NCI-H345 treated with DMSO at 0.1 percent for 48 hours (cell line): ENCODE data around the gene LTO1.
A peak's percentile ranks its signal among the peaks of the same experiment; 100 is the strongest.

ENCODE experiments used
- DNase-seq: peaks from one replicate; lab custom pipeline; 2025; ENCODE audit not compliant: unreplicated experiment; lab: John Stamatoyannopoulos, UW

LTO1 gene, protein sequence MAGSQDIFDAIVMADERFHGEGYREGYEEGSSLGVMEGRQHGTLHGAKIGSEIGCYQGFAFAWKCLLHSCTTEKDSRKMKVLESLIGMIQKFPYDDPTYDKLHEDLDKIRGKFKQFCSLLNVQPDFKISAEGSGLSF

DNA sequence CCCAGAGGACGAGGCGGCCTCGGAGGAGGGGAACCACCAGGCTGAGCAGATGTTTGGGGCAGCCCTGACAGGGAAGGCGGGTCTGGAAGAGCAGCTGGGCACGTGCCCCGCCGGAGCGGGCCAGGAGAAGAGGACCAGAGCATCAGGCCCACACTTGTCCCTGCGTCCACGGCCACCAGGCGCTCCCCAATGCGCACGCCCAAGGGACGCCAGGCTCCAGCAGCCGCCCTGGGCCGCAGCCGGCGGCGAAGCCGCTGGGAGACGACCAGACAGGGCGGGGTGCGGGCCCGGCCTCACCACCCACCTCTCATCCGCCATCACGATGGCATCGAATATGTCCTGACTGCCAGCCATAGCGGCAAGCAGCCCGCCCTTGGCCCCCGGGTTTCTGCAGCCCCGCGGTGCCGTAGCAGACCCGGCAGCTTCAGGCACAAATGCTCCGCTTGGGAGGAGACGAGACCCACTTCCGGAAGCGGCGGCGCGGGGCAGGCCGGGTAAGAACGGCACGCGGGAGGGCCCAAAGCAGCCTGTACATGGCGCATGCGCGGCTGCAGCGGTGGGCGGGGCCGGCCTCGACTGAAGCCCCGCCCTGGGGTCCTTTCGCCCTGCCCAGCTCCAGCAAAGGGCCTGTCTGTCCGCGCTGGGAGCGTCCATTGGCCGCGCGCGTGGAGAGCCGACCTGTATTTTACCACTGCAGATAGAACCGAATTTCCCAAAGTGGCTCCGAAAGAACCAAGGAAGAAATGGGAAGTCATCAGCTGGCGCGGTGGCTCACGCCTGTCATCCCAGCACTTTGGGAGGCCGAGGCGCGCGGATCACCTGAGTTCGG lies at the start of gene LTO1:
Gene LTO1 (minus strand): TSS at position 468 of the 829 bp plus-strand sequence. CDS start 114 bp downstream, at position 354.
- peak; percentile 81 for DNase-seq

DNA sequence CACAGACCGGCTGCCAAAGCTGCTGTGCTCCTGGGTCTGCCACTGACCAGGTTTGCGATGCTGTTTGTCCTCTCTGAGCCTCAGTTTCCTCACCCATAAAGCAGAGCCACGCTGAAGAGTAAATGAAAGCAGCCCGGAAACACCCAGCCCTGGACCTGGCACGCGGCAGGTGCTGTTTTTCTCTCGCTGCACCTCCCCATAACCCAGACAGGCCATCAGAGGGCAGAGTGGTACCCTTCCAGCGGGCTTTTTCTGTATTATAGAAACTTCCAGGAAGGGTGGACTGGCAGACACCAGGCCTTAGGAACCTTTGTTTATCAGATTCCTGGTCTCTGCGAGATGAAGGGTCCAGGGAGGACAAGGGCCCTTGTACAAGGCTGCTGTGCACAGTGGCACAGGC lies 46.6 kb upstream of the LTO1 start:
- no peak for DNase-seq

DNA sequence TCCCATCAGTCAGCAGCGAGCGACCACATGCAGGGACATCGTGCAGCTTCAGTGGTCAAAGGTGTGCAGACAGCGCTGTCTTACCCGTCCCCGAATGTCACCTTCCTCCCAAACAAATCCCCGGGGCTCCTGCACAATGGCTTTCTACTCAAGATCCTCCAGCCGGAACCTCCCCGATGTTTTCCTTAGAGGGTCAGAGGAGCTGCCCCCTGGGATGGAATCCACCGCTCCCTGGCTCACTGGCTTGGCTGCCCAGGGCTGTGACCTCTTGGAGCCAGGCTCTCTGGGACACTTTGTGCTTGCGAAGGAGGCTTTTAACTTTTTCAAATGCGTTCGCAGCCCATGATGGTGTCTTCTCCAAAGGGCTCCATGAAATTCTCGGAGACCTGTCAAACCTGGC lies 46.0 kb upstream of the LTO1 start:
- DNase-seq = no peak

DNA sequence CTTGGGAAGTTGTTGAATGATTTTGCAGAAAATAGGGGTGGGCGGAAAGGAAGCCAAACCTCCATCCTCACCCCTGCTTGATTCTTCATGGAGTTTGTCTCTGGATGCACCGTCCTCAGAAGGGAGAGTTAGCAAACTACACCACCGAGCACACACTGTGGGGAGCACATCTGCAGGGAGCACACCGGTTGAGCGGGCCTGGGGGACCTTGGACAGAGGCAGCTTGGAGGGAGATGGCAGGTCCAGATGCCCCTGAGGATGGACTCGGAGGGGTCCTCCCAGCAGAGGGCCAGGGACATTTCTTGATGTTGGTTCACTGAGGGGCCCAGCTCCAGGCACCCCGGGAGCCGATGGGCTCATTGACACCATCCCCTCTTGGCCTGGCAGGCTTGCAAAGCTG lies 43.8 kb upstream of the LTO1 start:
- DNase-seq = no peak

DNA sequence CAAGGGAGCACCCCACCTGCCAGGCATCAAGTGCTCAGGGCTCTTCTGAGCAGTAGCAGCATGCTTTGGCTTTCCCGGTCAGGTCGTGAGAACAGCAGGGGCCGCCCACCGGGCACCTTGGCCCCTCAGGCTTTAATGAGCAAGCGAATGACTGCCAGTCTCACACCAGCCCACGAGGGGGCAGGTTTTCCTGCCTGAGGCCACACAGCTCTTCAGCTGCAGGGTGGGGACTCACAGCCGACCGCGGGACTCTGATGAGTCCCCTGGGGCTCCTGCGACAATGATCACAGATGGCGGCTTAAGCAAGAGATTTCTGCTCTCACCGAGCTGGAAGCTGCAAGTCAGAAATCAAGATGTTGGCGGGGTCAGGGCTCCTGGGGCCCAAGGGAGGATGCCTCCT lies 43.0 kb upstream of the LTO1 start:
- peak; percentile 75 for DNase-seq

DNA sequence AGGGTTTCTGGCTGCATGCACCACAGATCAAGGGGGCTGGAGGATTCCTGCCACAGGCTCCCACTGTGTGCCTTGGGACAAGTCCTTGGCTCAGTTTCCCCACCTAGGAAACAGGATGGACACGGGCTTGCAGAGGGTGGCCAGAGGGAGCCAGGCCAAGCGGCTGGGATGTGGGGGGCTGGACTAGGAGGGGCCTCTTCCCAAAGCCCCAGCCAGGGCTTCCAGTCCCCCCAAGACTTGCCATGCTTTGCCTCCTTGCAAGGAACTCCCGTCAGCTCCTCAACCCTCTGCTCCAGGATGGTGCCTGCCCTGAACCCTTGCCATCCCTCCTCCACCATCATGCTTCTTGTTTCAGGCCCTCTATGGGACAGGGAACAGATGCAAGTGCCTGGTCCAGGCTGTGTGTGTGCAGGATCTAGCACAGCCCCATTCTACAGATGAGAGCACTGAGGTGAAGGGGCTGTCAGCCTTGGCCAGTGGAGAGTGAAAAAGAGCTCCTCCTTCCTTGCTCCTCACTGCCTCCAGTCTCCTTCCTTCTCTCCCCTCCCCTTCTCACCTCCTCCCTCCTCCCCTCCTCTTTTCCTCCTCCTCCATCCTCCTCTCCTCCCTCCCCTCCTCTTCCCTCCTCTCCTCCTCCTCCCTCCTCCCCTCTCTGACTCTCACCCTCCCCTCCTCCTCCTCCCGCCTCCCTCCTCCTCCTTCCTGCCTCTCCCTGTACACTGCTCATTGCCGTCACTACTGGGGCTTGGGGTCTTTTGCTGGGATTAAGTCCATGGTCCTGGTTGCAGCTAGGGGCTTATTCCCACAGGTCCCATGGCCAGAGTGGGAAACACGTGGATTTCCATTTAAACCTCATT lies 42.0 kb upstream of the LTO1 start:
- no peak for DNase-seq

DNA sequence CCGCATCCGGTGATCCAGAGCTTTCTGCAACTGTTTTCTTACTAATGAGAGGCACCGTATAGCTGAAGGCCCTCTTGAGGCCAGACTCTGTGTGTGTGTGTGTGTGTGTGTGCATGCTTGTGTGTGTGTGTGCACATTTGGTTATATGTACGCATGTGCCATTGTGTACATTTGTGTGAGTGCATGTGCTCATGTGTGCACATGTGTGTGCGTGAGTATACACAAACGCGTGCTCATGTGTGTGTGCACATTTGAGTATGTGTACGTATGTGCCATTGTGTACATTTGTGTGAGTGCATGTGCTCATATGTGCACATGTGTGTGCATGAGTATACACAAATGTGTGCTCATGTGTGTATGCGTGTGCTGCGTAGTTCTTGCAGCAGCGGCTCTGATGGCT lies 40.9 kb upstream of the LTO1 start:
- no peak for DNase-seq

DNA sequence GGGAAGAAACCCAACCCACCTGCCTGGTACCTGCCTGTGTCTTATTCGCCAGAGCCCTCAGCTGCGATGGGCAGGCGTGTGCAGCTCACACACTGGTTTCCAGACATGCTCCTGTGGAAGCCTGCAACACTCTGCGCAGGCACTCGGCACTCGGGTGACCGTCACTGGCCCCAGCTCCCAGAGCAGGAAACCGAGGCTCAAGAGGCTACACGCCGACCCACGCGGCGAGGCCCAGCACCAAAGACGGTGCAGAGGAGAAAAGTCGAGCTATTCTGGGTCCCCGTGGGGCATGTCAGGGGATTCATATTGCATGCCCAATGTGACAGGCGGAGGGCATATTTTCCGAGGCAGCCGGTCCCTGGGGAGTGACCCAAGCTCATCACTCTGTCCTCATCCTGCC lies 40.3 kb upstream of the LTO1 start:
- no peak for DNase-seq

DNA sequence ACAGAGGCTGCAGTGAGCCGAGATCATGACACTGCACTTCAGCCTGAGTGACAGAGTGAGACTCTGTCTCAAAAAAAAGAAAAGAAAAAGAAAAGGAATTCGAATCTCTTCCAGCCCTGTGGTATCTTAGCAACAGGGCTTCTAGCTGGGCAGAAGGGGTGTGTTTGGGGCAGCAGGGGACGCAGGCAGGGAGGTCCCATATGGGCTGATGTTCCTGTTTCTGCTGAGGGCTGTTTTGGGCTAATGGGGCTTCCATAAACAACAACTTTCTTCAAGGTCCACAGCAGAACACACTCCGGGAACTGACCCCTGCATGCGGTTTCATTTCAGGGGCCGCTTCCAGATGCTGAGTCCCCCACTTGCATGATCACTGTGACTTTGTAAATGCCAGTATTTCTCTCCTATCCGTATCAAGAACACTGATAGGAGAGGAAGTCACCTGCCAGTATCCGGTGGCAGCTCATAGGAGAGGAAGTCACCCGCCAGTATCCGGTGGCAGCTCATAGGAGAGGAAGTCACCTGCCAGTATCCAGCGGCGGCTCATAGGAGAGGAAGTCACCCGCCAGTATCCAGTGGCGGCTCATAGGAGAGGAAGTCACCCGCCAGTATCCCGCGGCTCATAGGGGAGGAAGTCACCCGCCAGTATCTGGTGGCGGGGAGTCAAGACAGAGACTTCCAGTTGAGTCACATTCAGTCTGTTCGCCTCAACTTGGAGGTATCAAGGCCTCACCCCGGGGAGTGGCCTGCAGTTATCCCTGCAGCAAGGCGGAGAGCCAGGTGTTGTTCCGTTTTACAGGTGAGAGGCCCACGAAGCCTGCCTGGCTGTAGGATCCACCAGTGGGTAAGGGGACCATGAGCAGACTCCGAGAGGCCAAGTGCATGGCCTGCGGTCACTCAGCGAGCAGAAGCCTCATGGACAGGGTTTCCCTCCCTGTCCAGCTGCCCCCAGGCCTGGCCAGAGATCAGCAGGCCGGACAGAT lies 37.0 kb upstream of the LTO1 start:
- no peak for DNase-seq

DNA sequence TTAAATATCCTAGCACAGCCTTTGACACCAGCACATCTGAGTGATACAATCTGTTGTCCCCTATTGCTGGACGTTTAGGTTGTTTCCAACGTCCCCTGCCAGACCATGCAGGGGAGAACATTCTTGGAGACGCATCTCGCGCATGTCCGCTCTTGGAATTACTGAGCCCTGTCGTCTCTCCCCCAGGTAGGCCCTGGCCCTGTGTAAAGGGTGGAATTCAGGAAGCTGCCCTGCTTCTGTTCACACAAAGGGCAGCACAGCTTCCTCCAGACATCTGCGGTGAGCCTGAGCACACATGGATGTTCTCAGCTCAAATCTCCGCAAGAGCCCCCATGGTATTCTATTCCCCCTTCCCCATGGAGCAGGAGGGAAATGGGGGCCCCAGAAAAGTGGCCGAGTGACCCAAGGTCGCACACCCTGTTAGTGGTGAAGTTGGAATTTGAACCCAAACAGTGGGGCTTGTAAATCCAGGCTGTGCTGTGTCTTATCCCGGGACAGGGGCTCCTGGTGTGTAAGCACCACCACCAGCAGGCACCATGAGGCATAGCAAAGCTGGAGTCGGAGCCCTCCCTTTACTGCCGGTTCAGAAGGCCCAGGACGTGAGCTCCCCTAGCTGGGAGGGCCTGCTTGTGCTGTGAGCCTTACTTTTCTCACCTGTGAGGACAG lies 33.7 kb upstream of the LTO1 start:
- no peak for DNase-seq

DNA sequence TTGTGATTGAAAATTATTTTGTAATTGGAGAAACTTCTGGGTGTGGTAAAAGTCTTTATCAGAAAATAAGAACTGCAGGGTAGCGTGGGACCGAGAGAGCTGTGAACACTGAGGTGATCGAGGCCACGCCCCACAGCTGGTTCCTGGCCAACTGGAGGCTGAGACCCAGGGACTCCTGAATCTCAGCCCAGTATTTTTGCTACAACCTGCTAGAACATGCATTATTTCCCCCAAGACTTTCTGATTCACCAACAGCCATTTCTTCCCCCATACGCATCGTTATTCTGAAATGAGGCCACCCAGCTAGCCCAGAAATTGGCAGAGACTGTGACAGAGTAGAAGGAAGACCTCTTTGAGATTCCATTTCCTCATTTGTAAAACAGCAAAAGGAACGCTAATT lies 32.0 kb upstream of the LTO1 start:
- DNase-seq = no peak

DNA sequence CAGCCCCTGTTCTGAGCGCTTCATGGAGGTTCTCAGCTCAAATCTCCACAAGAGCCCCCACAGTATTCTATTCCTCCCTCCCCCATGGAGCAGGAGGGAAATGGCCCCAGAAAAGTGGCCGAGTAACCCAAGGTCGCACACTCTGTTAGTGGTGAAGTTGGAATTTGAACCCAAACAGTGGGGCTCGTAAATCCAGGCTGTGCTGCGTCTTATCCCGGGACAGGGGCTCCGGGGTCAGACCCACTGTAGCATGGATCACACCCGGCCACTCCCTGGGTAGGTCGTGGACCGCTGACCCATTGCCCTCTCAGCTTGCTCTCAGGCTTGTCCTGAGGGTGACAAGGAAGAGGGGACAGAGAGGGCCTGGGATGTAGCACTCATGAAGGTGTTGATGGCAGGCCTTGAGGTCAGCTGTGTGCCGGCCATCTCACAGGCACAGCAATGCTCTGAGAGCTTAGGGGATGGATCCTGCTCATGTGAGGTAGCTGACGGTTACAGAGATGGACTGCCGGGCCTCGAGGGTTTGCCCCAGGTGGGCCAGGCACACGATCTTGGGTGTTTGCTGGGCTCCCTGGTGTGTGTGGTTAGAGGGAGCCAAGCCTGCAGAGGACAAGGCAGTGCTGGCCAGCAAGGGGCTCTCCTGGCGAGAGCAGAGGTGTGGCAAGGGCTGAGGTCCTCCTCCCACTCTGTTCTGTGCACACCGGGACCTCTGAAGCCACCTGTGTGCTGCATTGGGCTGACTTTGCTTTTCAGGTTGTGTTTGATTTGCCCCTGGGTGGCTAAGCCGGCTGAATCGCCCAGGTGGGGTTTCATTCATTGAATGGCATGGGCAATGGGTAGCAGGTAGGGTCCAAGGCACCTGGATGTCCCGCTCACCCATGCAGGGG lies 31.0 kb upstream of the LTO1 start:
- DNase-seq = no peak

DNA sequence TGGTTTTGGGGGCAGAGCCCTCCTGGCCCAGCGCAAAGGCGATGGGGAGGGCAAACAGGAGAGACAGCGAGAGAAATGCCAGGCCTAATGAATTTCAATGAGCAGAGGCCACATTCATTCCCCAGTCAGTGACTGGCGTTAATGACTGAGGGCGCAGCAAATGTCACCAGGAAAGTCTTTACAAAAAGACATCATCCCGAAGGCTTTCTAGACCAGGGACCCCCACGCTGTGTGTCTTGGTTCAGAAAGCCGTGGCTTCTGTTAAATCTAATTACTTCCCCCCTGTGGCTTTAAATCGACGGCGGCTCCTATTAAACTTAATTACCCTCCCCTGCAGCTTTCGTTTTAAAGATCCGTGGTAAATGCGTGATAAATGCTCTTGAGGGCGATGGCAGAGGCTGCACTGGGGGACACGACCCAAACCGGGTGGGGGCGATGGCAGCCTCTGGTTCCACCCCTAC lies 30.2 kb upstream of the LTO1 start:
- DNase-seq = no peak

DNA sequence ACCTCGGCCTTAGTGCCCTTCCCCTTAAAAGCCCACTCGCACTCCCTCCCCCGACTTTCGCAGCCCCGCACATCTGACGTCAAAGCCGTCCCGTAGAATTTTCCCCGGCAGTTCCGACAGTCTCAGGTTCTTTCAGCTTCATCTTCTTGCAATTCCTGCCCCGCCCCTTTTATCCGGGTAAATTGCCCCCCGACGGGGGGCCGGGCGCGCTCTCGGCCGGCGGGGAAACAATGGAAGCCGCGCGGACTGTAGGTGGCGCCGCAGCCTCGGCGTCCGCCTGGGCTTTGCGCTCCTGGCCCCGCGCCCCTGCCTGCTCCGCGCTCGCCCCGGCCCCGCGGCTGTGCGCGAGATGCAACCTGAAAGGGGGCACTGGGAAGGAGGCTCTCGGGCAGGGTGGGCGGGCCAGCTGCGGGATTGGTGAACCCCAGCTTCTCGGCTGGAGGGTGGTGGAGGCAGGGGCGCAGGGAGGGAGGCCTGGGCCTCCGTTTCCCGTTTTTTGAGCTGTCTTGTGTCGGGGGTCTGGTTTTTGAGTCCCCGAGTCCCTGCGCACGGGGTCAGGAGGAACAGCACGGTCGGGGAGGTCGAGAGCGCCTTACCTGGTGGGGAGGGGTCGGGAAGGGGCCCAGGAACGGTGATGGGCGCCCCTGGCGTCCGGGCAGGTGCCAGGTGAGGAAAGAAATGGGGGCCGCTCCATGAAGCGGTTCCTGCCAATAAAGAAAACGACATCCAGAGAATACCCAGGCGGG lies 29.5 kb upstream of the LTO1 start:
- no peak for DNase-seq

DNA sequence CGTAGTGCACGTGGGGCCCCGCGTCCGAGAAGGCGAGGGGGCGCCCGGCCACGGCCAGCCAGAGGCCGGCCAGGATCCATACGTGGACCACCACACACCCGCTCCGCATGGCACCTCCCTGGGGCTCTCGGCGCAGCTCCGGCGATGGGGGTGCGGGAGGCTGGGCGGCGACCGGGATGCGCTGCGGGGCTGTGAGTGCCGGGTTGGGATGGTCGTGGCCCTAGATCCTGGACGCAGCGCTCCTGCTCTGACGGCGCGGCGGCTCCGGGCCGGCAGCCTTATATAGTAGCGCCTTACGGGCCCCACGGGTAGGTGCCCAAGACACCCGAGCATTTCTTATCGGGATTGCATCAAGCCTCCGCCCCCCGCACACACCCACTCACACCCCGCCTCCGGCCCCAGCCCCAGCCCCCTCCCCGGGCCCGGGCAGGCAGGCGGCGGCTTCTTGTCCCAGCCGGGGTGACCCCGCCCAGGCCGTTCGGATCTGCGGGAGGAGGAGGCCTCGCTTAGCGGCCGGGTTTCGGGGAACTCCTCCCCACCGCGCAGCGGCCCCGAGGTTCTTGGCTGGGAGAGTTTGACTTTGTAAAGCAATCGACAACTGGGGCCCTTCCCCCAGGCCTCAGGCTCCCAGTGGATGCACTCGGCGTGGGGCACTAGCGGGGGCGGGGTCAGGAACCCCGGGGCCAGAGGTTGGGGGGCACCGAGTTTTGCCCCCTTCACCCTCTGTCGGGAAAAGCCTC lies 28.8 kb upstream of the LTO1 start, which contains the start of gene FGF19:
Gene FGF19 (minus strand): TSS at position 255 of the 740 bp plus-strand sequence. CDS start 146 bp downstream, at position 109.
- no peak for DNase-seq

DNA sequence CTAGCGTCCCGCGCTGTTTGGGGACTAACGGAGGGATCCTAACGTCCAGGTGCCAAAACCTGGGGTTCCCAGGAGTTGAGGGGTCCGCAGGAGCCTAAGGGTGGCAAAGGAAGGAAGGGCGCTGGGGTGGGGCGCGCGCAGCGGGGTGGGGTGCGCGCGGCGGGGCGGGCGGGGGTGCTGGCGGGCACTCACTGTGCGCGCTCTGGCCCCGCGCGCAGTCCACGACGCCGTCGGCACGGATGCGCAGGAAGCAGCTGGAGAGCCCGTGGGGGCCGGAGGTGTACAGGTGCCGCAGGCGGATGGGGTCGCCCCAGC lies 28.3 kb upstream of the LTO1 start:
- DNase-seq = no peak

DNA sequence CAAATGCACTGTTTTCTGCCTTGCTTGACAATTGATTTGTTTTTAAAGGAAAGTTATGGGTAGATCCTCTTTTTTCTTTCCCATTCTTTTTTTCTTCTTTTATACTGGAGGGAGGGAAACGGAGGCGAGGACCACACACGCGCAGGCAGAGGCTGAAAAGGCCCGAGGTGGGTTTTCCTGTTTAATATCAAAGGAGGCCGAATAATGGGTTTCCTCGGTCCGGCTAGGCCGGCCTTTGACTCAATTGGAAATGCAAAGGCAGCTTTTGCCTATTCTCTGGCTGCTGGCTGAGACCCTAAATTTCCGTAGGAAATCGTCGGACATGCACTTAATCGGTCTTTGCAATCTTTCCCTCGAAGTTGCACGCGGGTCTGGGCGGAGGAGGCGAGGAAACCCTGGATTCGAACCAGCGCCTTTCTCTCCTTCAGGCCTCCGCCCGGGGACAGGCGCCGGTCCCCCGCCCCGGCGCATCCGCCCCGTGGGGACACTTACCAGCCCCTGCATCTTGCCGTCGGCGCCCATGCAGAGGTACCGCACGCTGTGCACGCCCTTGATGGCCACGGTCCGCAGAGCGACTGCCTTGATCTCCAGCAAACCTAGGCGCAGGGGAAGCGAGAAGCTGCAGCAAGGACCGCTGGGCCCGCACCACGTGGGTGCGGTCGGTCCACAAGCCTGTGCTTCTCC lies 27.8 kb upstream of the LTO1 start:
- no peak for DNase-seq
